IPS-18a (cell line): ENCODE data around the gene ANKRD44.

Source experiments
- H3K27ac ChIP-seq: one replicate; pipeline ENCODE4 v1.5.1; 2013; ENCODE audit warnings: low read length
- H3K27me3 ChIP-seq: one replicate; pipeline ENCODE4 v1.6.1; 2013; ENCODE audit warnings: mild to moderate bottlenecking, low read length; ENCODE audit not compliant: control insufficient read depth, insufficient read depth
- H3K36me3 ChIP-seq: one replicate; pipeline ENCODE4 v1.6.1; 2013; ENCODE audit warnings: low read depth, low read length; ENCODE audit not compliant: control insufficient read depth
- H3K4me1 ChIP-seq: one replicate; pipeline ENCODE4 v1.6.1; 2013; ENCODE audit warnings: low read depth, low read length; ENCODE audit not compliant: control insufficient read depth
- H3K4me3 ChIP-seq: one replicate; pipeline ENCODE4 v1.5.1; 2013; ENCODE audit warnings: low read length
- H3K9ac ChIP-seq: one replicate; pipeline ENCODE4 v1.6.1; 2013; ENCODE audit warnings: mild to moderate bottlenecking, low read length, moderate library complexity
- H3K9me3 ChIP-seq: one replicate; pipeline ENCODE4 v1.6.1; 2013; ENCODE audit warnings: low read depth, low read length; ENCODE audit not compliant: control insufficient read depth

ANKRD44 gene

DNA sequence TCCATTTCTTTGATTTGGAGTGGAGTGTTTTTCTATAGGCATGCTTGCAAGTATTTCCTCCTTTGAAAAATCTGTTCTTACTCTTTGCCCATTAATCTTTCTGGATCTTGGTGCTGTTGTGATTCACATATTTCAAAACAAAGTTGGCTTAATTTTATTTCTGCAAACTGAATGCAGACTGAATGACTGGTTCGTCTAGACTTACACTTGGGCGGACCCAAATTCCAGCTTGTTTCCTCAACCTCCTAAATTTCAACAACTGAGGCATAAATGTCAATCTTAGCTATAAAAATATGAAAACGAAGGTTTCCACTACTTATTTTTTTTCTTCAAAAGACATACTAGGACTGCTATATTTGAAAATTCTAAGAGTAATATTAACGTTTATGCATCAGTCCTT, 59.0 kb downstream of the ANKRD44 start:
- Histone ChIP-seq H3K4me3 (no peak overlapping the region), H3K9ac (no peak overlapping the region)

GRCh38 chr2:197251163-197251562, 59.4 kb downstream of the ANKRD44 start:
- Histone ChIP-seq H3K27me3 (no peaks in the 10 kb centered on the region), H3K9ac (no peak overlapping the region), H3K36me3 (no peaks in the 10 kb centered on the region), H3K27ac (no peak overlapping the region), H3K9me3 (no peaks in the 10 kb centered on the region), H3K4me3 (no peak overlapping the region), H3K4me1 (peaks cover 3% of the 10 kb centered on the region)

More for the DNA sequence above, 59.0 kb downstream of the ANKRD44 start:
- peaks cover 3% of the 10 kb centered on the region for H3K4me1 ChIP-seq
- no peak overlapping the region for H3K27ac ChIP-seq
- H3K27me3 ChIP-seq: no peaks in the 10 kb centered on the region
- H3K9me3 ChIP-seq: no peaks in the 10 kb centered on the region
- H3K36me3 ChIP-seq: no peaks in the 10 kb centered on the region

GRCh38 chr2:197250084-197250397, 60.5 kb downstream of the ANKRD44 start:
- H3K36me3 ChIP-seq: no peaks in the 10 kb centered on the region
- H3K4me3 ChIP-seq: no peak overlapping the region
- H3K9me3 ChIP-seq: no peaks in the 10 kb centered on the region
- no peaks in the 10 kb centered on the region for H3K27me3 ChIP-seq
- no peak overlapping the region for H3K9ac ChIP-seq
- H3K4me1 ChIP-seq: no peaks in the 10 kb centered on the region
- no peak overlapping the region for H3K27ac ChIP-seq

GRCh38 chr2:197249381-197250083, 61.0 kb downstream of the ANKRD44 start:
- Histone ChIP-seq H3K27ac (no peak overlapping the region), H3K4me3 (no peak overlapping the region), H3K9ac (no peak overlapping the region), H3K27me3 (no peaks in the 10 kb centered on the region), H3K9me3 (no peaks in the 10 kb centered on the region), H3K36me3 (no peaks in the 10 kb centered on the region), H3K4me1 (no peaks in the 10 kb centered on the region)

GRCh38 chr2:197248623-197249022, 62.0 kb downstream of the ANKRD44 start:
- Histone ChIP-seq H3K27me3 (no peaks in the 10 kb centered on the region), H3K4me1 (no peaks in the 10 kb centered on the region), H3K27ac (no peak overlapping the region), H3K36me3 (no peaks in the 10 kb centered on the region), H3K9ac (no peak overlapping the region), H3K9me3 (no peaks in the 10 kb centered on the region), H3K4me3 (no peak overlapping the region)

DNA sequence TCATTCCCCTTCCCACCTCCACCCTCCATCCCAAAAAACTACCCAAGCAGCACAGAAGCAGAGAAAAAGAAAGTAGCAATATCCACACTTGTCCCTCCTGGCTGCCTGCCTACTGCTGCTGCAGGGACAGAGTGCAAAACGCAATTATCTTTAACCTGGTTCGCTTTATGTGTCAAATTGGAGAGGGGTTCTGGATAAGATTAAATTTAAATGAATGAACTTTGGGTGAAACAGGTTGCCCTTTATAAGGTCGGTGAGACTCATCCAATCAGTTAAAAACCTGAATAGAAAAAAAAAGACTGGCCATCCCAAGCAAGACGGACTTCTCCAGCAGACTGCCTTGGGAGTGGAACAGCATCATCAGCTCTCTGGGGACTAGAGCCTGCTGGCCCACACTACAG, 62.6 kb downstream of the ANKRD44 start:
- H3K4me3 ChIP-seq: no peak overlapping the region
- H3K9ac ChIP-seq: no peak overlapping the region
- no peaks in the 10 kb centered on the region for H3K9me3 ChIP-seq
- no peak overlapping the region for H3K27ac ChIP-seq
- H3K27me3 ChIP-seq: no peaks in the 10 kb centered on the region
- H3K4me1 ChIP-seq: no peaks in the 10 kb centered on the region
- H3K36me3 ChIP-seq: no peaks in the 10 kb centered on the region

GRCh38 chr2:197247083-197247482, 63.5 kb downstream of the ANKRD44 start:
- H3K4me3 ChIP-seq: no peak overlapping the region
- H3K9me3 ChIP-seq: no peaks in the 10 kb centered on the region
- H3K27ac ChIP-seq: no peak overlapping the region
- no peaks in the 10 kb centered on the region for H3K4me1 ChIP-seq
- H3K36me3 ChIP-seq: no peaks in the 10 kb centered on the region
- H3K9ac ChIP-seq: no peak overlapping the region
- no peaks in the 10 kb centered on the region for H3K27me3 ChIP-seq

DNA sequence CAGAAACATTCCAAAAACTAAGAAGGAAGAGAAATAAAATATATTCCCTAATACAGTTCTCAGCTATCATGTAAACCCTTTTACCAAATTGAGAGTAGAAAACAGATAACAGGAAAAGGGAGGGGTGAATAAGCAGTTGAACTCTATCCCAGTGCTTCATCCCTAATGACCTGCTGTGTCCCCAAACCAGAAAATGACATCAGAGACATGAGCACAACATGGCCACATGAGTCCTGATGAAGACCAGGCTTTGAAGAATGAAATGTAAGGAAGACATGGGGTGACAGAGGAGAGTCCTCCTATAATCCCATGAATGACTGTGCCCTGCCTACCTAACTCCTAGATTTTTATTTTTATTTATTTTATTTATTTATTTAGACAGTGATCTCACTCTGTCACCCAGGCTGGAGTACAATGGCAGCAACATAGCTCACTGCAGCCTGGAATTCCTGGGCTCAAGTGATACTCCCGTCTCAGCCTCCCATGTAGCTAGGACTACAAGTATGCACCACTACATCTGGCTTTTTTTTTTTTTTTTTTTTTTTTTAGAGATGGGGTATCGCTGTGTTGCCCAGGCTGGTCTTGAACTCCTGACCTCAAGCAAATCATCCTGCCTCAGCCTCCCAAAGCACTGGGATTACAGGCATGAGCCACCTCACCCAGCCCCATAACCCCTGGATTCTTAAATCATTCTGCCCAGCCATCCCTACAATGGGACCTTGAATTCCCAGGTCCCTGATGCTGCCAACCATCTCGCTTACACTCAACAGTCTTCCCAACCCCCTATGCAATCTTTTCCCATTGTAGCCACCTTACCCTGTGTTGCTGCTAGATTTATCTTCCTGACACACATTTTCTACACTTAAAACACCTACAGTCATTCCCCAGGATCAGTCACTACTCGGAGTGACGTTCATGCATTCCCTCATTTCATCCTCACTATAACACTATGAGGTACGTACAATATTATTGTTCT, 64.5 kb downstream of the ANKRD44 start:
- no peak overlapping the region for H3K27ac ChIP-seq
- no peaks in the 10 kb centered on the region for H3K27me3 ChIP-seq
- H3K9me3 ChIP-seq: no peaks in the 10 kb centered on the region
- H3K9ac ChIP-seq: no peak overlapping the region
- no peak overlapping the region for H3K4me3 ChIP-seq
- H3K36me3 ChIP-seq: no peaks in the 10 kb centered on the region
- no peaks in the 10 kb centered on the region for H3K4me1 ChIP-seq

DNA sequence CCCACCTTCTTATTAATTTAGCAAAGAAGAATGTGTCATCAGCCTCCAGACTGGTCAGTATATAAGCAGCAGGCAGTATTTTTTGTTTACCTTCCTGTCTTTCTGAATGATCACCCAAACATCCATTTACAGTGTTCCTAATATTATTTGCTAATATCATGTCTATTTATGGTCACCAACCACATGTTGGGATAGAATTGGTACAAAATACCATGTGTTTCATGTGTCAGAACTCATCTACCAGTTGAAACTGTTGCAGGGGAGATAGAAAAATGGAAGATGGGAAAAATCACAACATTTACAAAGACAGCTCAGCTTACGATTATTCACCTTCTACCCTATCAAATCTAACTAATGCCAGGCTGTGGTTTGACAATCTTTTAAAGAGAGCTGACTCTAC, 66.2 kb downstream of the ANKRD44 start:
- no peak overlapping the region for H3K27ac ChIP-seq
- H3K4me3 ChIP-seq: no peak overlapping the region
- no peaks in the 10 kb centered on the region for H3K36me3 ChIP-seq
- no peaks in the 10 kb centered on the region for H3K27me3 ChIP-seq
- H3K4me1 ChIP-seq: no peaks in the 10 kb centered on the region
- no peaks in the 10 kb centered on the region for H3K9me3 ChIP-seq
- no peak overlapping the region for H3K9ac ChIP-seq

GRCh38 chr2:197242719-197243118, 67.9 kb downstream of the ANKRD44 start:
- Histone ChIP-seq H3K4me1 (no peaks in the 10 kb centered on the region), H3K36me3 (no peaks in the 10 kb centered on the region), H3K27me3 (no peaks in the 10 kb centered on the region), H3K4me3 (no peak overlapping the region), H3K27ac (no peak overlapping the region), H3K9ac (no peak overlapping the region), H3K9me3 (no peaks in the 10 kb centered on the region)

- no peaks in the 10 kb centered on the region for H3K36me3 ChIP-seq
- H3K9ac ChIP-seq: no peak overlapping the region
- no peaks in the 10 kb centered on the region for H3K4me1 ChIP-seq
- no peaks in the 10 kb centered on the region for H3K27me3 ChIP-seq
- H3K9me3 ChIP-seq: no peaks in the 10 kb centered on the region
- no peak overlapping the region for H3K4me3 ChIP-seq
- no peak overlapping the region for H3K27ac ChIP-seq
Measured at GRCh38 chr2:197241596-197241995, 69.0 kb downstream of the ANKRD44 start.

GRCh38 chr2:197241153-197241552, 69.4 kb downstream of the ANKRD44 start:
- no peaks in the 10 kb centered on the region for H3K4me1 ChIP-seq
- no peaks in the 10 kb centered on the region for H3K36me3 ChIP-seq
- H3K9me3 ChIP-seq: no peaks in the 10 kb centered on the region
- H3K4me3 ChIP-seq: no peak overlapping the region
- no peaks in the 10 kb centered on the region for H3K27me3 ChIP-seq
- no peak overlapping the region for H3K27ac ChIP-seq
- no peak overlapping the region for H3K9ac ChIP-seq
